Measurements from ENCODE around the gene DGKK.

DGKK gene

DNA sequence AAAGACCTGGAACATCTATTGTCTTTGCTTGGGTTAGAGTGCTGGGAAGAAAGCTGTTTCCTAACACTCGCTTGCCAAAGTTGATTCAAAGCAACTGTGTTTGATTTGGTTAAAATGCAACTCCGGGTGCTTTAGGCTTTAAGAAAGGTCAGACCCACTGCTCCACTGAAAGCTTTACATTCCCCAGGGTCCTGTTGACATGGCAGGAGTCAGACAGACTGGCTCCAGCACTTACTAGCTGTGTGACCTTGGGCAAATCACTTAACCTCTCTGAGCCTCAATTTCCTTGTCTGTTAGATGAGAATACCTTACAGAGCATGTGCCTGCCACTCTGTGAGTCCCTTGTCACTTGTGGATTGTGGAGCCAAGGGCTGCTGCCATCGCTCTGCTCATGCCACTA lies 39.0 kb downstream of the DGKK start:
- TF ChIP-seq CTCF (conservative IDR thresholded peaks at IDR 0.05), result no peak

GRCh38 chrX:50430917-50431575 lies 39.6 kb downstream of the DGKK start:
- H3K27ac ChIP-seq, result no peak overlapping the region
- no peak for TF ChIP-seq CTCF (conservative IDR thresholded peaks at IDR 0.05)

More for the DNA sequence above, 39.0 kb downstream of the DGKK start:
- no peak overlapping the region for H3K27ac ChIP-seq

- TF ChIP-seq CTCF (conservative IDR thresholded peaks at IDR 0.05), result no peak
- no peak overlapping the region for H3K27ac ChIP-seq
Measured at GRCh38 chrX:50428174-50428573, 42.5 kb downstream of the DGKK start.

- H3K27ac ChIP-seq, result no peak overlapping the region
- no peak for TF ChIP-seq CTCF (conservative IDR thresholded peaks at IDR 0.05)
Measured at GRCh38 chrX:50407976-50408375, 62.6 kb downstream of the DGKK start.

- no peak overlapping the region for H3K27ac ChIP-seq
- TF ChIP-seq CTCF (conservative IDR thresholded peaks at IDR 0.05), result no peak
Measured at GRCh38 chrX:50403903-50404302, 66.7 kb downstream of the DGKK start.

- TF ChIP-seq CTCF (conservative IDR thresholded peaks at IDR 0.05), result no peak
- no peak overlapping the region for H3K27ac ChIP-seq
Measured at GRCh38 chrX:50402886-50403285, 67.7 kb downstream of the DGKK start.

DNA sequence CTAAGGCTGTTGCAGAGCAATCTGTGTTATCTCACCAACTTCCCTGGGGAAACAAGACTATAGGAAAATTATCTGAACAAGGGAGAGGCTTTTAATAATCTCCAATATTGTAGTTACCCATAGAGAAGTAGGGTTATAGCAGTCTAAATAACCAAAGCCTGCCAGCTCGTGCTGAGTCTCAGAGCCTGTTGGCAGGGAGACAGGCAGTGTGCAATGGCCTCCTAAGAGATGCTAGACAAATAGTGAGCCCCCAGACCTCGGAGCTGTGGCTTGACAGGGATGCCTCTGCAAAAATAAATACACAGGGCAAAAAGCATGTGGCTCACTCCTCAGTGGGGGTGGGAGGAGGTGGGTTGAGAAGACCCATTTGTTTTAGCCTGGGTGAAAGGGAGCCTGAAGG lies 76.7 kb downstream of the DGKK start:
- no peak overlapping the region for H3K27ac ChIP-seq
- no peak for TF ChIP-seq CTCF (conservative IDR thresholded peaks at IDR 0.05)
